ENCODE results near the gene SPOCK1. TPM values are rescaled to one million over a fixed set of nuclear protein-coding genes. Genes with fewer than 3 reads are reported as not detected.

Gene SPOCK1
- total RNA-seq, 1 experiment from 2014 or later, result 10.9 TPM

DNA sequence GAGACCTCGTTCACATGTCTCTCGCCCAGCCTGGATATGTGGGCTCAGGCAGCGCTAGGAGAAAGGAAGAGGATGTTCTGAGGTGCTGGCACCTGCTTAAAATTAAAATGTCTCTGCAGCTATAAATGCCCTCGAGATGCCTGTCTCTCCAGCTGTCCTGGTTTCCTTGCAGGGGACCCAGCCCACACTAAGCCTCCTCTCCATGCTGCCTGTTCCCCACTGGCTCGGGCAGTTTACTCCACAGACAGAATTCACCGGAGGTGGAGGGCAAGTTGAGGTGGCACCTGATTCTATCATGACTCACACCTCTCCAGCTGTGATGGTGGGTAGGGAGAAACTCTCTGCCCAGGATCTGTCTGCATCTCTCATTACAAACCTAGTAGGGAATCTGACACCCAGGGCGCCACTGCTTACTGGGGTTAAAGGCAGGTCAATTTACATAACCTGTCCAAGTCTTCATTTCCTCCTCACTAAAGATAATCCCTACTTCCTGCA lies 420.9 kb downstream of the SPOCK1 start:
- Histone ChIP-seq H2BK20ac (ENCODE audit: low read depth, low read length, poor library complexity, severe bottlenecking) (no peak overlapping the region), H3K79me1 (ENCODE audit: insufficient read depth, low read depth, low read length, poor library complexity, severe bottlenecking) (no peaks in the 10 kb centered on the region), H2BK5ac (ENCODE audit: insufficient read length, low read length) (no peak overlapping the region), H3K27ac (ENCODE audit: insufficient read length, low read depth, low read length) (no peak overlapping the region), H3K4me2 (ENCODE audit: insufficient read depth, insufficient read length, low read length) (no peak overlapping the region), H2AK5ac (ENCODE audit: insufficient read length, low read length) (no peak overlapping the region), H2BK120ac (ENCODE audit: low read depth, low read length, poor library complexity, severe bottlenecking) (no peak overlapping the region), H2BK12ac (ENCODE audit: insufficient read length, low read depth, low read length) (no peak overlapping the region), H4K8ac (replicated peaks; ENCODE audit: insufficient read length, low read depth, low read length) (no peak overlapping the region), H4K5ac (ENCODE audit: insufficient read length, low read depth, low read length) (no peak overlapping the region), H3K79me2 (ENCODE audit: insufficient read depth, low read length) (no peaks in the 10 kb centered on the region), H4K20me1 (ENCODE audit: control insufficient read depth, insufficient read depth, insufficient read length) (no peaks in the 10 kb centered on the region), H3T11ph (ENCODE audit: low read length) (no peak overlapping the region), H3K14ac (ENCODE audit: insufficient read depth, low read length) (no peak overlapping the region), H3K27me3 (ENCODE audit: insufficient read depth, low read length) (no peaks in the 10 kb centered on the region), H2AFZ (ENCODE audit: low read length) (no peak overlapping the region), H2BK15ac (ENCODE audit: low read depth, low read length) (no peak overlapping the region), H3K23ac (ENCODE audit: insufficient read length, low read depth, low read length) (no peak overlapping the region), H3K23me2 (ENCODE audit: insufficient read length, low read depth, low read length, poor library complexity, severe bottlenecking) (no peaks in the 10 kb centered on the region), H3K9me3 (ENCODE audit: control insufficient read depth, low read depth, low read length) (no peaks in the 10 kb centered on the region), H3K56ac (ENCODE audit: insufficient read length, low read depth, low read length) (no peak overlapping the region), H4K91ac (ENCODE audit: insufficient read length, low read depth, low read length) (no peak overlapping the region), H3K9ac (ENCODE audit: extremely low read depth, insufficient read length, low read length) (no peak overlapping the region), H3K4me1 (ENCODE audit: insufficient read depth, low read length) (0 out of 2 replicates have a peak, but pooled peaks cover 2% of the 10 kb centered on the region), H3K4ac (ENCODE audit: low read depth, low read length) (no peak overlapping the region), H3K18ac (ENCODE audit: insufficient read length, low read depth, low read length) (no peak overlapping the region)
- Mint-ChIP-seq H3K27me3 (ENCODE audit: low read depth) (no peaks in the 10 kb centered on the region), H3K4me1 (peaks cover 32 to 41% of the 10 kb centered on the region in 2 experiments), H3K27ac (no peak overlapping the region), H3K9me3 (no peaks in the 10 kb centered on the region), H3K36me3 (ENCODE audit: insufficient read depth in 1 of 3, low read depth in 3 of 3) (no peaks in the 10 kb centered on the region), H3K4me3 (no peak overlapping the region)
- no CpG with 5 or more reads among the region's 7 CpGs for WGBS (ENCODE audit: extremely low coverage, insufficient read length, low lambda C conversion rate)
- TF ChIP-seq, protein P1, sequence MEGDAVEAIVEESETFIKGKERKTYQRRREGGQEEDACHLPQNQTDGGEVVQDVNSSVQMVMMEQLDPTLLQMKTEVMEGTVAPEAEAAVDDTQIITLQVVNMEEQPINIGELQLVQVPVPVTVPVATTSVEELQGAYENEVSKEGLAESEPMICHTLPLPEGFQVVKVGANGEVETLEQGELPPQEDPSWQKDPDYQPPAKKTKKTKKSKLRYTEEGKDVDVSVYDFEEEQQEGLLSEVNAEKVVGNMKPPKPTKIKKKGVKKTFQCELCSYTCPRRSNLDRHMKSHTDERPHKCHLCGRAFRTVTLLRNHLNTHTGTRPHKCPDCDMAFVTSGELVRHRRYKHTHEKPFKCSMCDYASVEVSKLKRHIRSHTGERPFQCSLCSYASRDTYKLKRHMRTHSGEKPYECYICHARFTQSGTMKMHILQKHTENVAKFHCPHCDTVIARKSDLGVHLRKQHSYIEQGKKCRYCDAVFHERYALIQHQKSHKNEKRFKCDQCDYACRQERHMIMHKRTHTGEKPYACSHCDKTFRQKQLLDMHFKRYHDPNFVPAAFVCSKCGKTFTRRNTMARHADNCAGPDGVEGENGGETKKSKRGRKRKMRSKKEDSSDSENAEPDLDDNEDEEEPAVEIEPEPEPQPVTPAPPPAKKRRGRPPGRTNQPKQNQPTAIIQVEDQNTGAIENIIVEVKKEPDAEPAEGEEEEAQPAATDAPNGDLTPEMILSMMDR (conservative IDR thresholded peaks at IDR 0.05), result no peak
- peak; percentile 36 for DNase-seq

Measured in H9 (cell line).